ENCODE results near the gene LDAH.

The LDAH gene

DNA sequence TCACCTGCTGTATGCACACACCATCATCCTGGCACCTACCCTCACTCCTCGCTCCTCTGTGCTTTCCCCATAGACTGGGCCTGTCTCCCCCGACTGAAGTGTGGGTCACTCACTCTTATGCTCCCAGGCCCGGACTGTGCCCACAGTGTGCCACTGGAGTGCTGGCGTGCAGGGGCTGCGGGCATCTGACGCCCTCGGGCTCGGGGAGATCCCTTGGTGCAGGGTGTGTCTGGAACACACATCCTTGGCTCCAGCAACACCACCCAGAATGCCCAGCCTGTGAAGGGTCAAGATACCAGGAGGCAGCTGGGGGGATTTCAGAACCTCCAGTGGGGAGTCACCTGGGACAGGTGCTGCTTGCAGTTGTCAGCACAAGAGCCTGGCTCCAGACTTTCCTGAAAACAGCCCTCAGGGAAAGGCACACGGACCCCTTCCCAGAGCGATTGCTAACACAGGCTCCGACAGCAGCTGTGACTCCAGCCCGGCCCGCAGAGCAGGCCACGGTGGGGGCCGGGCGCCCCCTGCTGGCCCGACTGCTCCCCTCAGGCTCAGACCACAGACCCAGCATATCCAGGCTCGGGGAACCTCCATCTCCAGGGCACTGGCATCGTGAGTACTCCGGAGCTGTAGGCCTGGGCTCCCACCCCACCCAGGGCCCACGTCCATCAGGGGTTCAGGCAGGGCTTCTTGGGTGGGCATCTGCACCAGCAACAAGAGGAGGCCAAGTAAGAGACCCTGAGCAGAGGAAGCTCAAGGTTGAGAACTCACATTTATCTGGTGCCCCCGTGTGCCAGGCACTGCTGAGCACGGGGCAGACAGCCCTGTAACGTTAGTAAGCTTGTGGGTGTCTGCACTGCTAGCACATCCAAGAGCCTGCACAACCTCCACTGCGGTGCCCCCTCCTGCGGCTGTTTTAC, 180.6 kb downstream of the LDAH start:
- H3K27ac ChIP-seq: peak overlapping the region; percentile 11; the same call in 1 of the 2 replicates
- TF ChIP-seq ZFX (IDR thresholded peaks at IDR 0.05): no peak
- TF ChIP-seq, protein P1, sequence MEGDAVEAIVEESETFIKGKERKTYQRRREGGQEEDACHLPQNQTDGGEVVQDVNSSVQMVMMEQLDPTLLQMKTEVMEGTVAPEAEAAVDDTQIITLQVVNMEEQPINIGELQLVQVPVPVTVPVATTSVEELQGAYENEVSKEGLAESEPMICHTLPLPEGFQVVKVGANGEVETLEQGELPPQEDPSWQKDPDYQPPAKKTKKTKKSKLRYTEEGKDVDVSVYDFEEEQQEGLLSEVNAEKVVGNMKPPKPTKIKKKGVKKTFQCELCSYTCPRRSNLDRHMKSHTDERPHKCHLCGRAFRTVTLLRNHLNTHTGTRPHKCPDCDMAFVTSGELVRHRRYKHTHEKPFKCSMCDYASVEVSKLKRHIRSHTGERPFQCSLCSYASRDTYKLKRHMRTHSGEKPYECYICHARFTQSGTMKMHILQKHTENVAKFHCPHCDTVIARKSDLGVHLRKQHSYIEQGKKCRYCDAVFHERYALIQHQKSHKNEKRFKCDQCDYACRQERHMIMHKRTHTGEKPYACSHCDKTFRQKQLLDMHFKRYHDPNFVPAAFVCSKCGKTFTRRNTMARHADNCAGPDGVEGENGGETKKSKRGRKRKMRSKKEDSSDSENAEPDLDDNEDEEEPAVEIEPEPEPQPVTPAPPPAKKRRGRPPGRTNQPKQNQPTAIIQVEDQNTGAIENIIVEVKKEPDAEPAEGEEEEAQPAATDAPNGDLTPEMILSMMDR (conservative IDR thresholded peaks at IDR 0.05): peak; percentile 95

DNA sequence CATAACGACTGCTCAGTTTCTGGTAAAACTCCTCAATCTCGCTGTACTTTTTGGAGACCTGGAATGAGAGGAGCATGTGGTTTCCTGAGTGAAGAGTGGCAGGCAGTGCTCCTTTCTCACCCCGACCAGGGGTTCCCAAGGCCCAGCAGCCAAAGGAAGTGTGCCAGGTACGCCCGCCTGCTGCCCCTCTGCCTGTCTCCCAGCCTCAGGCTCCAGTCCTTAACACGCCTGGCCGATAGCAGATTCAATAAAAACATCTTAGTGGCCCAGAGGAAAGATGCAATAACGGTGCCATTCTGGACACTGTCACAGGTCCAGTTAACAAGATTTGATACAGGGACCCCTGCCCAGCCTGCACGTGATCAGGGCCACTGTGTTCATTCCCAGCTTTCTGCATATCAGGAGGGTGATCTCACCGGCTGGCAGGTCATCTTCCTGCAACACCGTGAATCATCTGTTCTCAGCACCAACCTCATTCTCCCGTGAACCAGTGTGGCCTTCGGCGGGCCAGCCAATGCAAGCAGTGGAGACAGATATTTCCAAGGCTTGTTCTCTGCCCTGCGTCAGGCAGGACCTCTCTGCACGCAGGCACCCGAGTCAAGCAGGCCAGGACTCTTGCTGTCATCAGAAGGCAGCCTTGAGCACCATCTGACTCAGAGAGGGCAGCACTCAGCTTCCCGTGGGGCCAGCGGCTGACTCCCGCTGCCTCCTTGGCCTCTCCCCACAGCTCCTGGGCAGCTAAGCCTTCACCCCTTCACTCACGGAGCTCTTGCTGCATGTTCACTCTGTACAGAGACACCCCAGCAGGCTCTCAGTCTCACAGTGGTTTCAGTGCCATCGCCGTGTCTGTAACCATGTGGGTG, 181.5 kb downstream of the LDAH start:
- TF ChIP-seq, protein P1 (conservative IDR thresholded peaks at IDR 0.05): no peak
- no peak for TF ChIP-seq ZFX (IDR thresholded peaks at IDR 0.05)
- H3K27ac ChIP-seq: no peak overlapping the region; the same call in 1 of the 2 replicates

DNA sequence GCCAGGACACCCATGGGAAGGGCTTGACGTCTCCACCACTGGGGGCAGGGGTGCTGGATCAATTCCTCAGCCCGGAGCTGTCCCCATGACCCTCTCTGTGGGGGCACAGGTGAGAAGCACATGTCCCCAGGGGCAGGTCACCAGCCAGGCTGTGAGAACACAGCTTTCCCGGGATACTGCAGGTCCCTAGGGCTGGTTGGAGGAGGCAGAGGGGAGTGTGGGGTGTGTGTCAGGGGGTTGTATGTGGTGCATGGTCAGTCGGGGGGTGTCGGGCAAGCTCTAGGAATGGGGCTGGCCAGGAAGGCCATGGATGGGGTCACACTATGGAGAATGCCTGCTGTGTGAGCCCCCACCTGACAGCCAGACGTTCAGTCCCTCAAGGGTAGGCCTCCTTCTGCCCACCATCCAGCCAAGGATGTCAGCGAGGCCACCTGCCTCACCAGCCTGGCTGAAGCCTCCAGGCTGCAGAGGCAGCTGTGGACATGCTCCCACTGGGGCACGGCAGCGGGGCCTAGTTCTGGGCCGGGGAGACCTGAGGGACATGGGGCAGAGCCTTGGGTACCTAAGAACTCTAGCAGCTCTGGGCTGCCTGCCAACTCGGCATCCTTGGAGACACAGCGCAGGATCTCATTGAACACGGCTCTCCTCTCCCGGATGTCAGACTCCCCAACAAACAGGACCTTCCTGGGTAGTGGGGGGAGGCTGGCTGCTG, 182.3 kb downstream of the LDAH start:
- TF ChIP-seq ZFX (IDR thresholded peaks at IDR 0.05): no peak
- TF ChIP-seq, protein P1 (conservative IDR thresholded peaks at IDR 0.05): no peak
- H3K27ac ChIP-seq: no peak overlapping the region

DNA sequence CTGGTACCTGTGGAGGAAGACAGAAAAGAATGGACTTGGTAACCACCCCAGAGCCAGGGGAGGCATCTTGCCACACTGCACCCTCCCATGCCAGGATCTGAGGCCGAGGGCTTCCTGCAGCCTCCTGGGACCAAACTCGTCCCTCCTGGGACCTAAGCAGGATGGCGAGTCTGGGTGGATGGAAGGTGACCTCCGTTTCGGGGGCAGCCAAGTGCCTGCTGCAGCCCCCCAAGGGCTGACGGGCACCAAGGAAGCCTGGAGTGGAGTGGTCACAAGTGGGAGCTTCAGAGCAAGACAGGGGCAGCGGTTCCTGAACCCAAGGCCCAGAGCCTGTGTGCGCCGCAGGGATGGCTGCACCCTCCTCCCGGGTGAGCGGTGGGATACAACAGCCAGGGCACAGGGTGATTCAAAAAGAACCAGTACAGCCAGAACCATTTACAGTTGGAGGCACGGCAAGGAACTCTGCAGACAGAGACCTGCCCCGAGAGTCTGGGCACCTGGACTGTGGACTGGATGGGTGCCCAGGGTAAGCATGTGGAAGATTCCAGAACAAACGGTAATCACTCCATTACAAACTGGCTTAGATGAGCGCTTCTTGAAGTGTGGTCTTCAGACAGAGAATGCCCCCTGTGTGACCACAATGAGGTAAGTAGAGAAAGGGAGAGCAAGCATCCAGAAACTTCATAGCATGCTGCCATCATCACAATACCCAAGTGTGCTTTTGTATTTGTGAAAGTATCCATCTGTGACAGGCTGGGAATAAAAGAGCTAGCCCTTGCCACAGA, 184.1 kb downstream of the LDAH start:
- TF ChIP-seq ZFX (IDR thresholded peaks at IDR 0.05): no peak
- TF ChIP-seq, protein P1 (conservative IDR thresholded peaks at IDR 0.05): no peak
- no peak overlapping the region for H3K27ac ChIP-seq

DNA sequence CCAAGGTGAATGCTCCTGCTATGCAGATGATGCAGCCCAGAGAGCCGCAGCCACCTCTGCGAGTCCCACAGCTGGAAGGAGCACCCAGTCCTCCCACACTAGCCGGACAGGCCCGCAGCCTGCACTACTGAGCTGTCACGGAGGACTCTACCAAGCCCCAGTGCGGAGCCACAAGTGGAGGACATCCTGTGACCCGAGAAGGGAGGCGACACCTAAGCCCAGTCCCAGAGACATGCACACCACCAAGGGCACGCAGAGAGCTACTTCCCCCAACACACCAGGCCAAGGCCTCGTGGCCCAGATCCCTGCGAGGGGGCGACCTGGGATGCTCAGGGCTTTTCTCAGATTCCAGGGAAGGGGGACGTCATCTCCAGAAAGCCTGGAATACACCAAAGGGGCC, 184.9 kb downstream of the LDAH start:
- TF ChIP-seq, protein P1 (conservative IDR thresholded peaks at IDR 0.05): no peak
- TF ChIP-seq ZFX (IDR thresholded peaks at IDR 0.05): no peak
- no peak overlapping the region for H3K27ac ChIP-seq

DNA sequence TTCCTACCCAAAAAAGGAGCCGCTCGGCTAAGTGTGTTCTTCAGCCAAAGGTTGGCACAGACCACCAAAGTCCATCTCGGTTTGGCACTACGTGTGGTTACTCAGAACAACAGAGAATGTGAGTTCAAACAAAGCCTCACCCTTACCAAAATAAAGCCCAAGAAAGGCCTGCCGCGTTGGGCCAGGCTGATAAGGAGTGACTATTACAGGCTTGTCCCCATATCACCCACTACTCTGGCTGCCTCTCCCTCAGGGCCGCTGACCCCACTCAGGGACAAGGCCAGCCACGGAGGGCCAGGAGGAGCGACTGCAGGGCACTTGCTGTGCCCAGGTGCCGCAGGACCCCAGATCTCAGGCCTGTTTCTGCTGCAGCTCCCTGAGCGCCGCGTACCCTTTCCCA, 185.8 kb downstream of the LDAH start:
- TF ChIP-seq, protein P1 (conservative IDR thresholded peaks at IDR 0.05): no peak
- TF ChIP-seq ZFX (IDR thresholded peaks at IDR 0.05): no peak
- H3K27ac ChIP-seq: no peak overlapping the region
